GM23338 (cell line): Measurements from ENCODE around the gene MED20. TPM values are rescaled to one million over a fixed set of nuclear protein-coding genes. Genes with fewer than 3 reads are reported as not detected.

Experiments
- ATAC-seq: fragments of 200-7000 bp; cut with Tn5 transposase; 3 replicates; pipeline ENCODE4 v1.9.1; 2020
- DNase-seq: peaks from one replicate; pipeline ENCODE4 v3.0.0-alpha.2; 2015; ENCODE audit warnings: low spot score
- H2AFZ ChIP-seq: fragments of 200-600 bp; sonication (generic); 2 replicates; pipeline ENCODE4 v1.8.0; 2016; ENCODE audit warnings: antibody characterized with exemption, mild to moderate bottlenecking, moderate library complexity
- H3F3A ChIP-seq: fragments of 200-600 bp; sonication (generic); replicated peaks from 2 replicates; pipeline ENCODE4 v1.8.0; 2017; ENCODE audit warnings: antibody characterized with exemption, mixed run types, low read depth
- H3K27ac ChIP-seq: fragments of 200-600 bp; sonication (generic); 2 replicates; pipeline ENCODE4 v1.6.1; 2016; ENCODE audit warnings: low read depth
- H3K27me3 ChIP-seq: fragments of 200-600 bp; sonication (generic); 2 replicates; pipeline ENCODE4 v1.8.0; 2016; ENCODE audit warnings: mild to moderate bottlenecking, mixed run types, moderate library complexity; ENCODE audit not compliant: insufficient read depth
- H3K36me3 ChIP-seq: fragments of 200-600 bp; sonication (generic); 2 replicates; pipeline ENCODE4 v1.8.0; 2016; ENCODE audit warnings: mild to moderate bottlenecking; ENCODE audit not compliant: insufficient read depth
- H3K4me1 ChIP-seq: fragments of 200-600 bp; sonication (generic); 2 replicates; pipeline ENCODE4 v1.8.0; 2016; ENCODE audit warnings: mild to moderate bottlenecking, moderate library complexity; ENCODE audit not compliant: insufficient read depth
- H3K4me2 ChIP-seq: fragments of 200-600 bp; sonication (generic); 2 replicates; pipeline ENCODE4 v1.7.1; 2017; ENCODE audit warnings: mixed run types
- H3K4me3 ChIP-seq: fragments of 200-600 bp; sonication (generic); 2 replicates; pipeline ENCODE4 v1.6.1; 2016; ENCODE audit warnings: mixed run types
- H3K79me2 ChIP-seq: fragments of 200-600 bp; sonication (generic); replicated peaks from 2 replicates; pipeline ENCODE4 v1.8.0; 2017; ENCODE audit warnings: mild to moderate bottlenecking; ENCODE audit not compliant: insufficient read depth
- H3K9me2 ChIP-seq: fragments of 200-600 bp; sonication (generic); 2 replicates; pipeline ENCODE4 v1.8.0; 2017; ENCODE audit not compliant: insufficient read depth
- H4K20me1 ChIP-seq: fragments of 200-600 bp; sonication (generic); replicated peaks from 2 replicates; pipeline ENCODE4 v1.8.0; 2017; ENCODE audit warnings: mild to moderate bottlenecking; ENCODE audit not compliant: insufficient read depth
- H3K27ac Mint-ChIP-seq: 2 replicates; pipeline ENCODE4 v1.8.0; 2020; ENCODE audit warnings: inconsistent platforms, mild to moderate bottlenecking, moderate library complexity, mixed read lengths
- H3K27me3 Mint-ChIP-seq: 3 replicates; pipeline ENCODE4 v1.8.0; 2022; ENCODE audit warnings: low read depth, mild to moderate bottlenecking, moderate library complexity, mixed read lengths, inconsistent platforms; ENCODE audit not compliant: insufficient read depth, poor library complexity
- H3K36me3 Mint-ChIP-seq: 3 replicates; pipeline ENCODE4 v1.8.0; 2021; ENCODE audit warnings: low read depth, mild to moderate bottlenecking, inconsistent platforms, moderate library complexity, mixed read lengths
- H3K4me1 Mint-ChIP-seq: 3 replicates; pipeline ENCODE4 v1.8.0; 2020; ENCODE audit warnings: mild to moderate bottlenecking, inconsistent platforms, mixed read lengths
- H3K4me3 Mint-ChIP-seq: 3 replicates; pipeline ENCODE4 v1.8.0; 2021; ENCODE audit warnings: moderate library complexity, mild to moderate bottlenecking, inconsistent platforms, mixed read lengths
- H3K9me3 Mint-ChIP-seq: 3 replicates; pipeline ENCODE4 v1.8.0; 2020; ENCODE audit warnings: moderate library complexity, mild to moderate bottlenecking, inconsistent platforms, mixed read lengths
- CREB1 ChIP-seq: fragments of 250-450 bp; sonication (Bioruptor Pico); IDR thresholded peaks from 2 replicates; pipeline ENCODE4 v1.5.0; 2020; ENCODE audit warnings: low read depth, mild to moderate bottlenecking, moderate library complexity
- ETS1 ChIP-seq: IDR thresholded peaks from 2 replicates; pipeline ENCODE4 v1.6.1; 2016; ENCODE audit warnings: antibody characterized with exemption
- EZH2 ChIP-seq: fragments of 200-600 bp; sonication (generic); IDR thresholded peaks from one replicate; pipeline ENCODE4 v1.8.0; 2017; ENCODE audit warnings: antibody characterized with exemption, mild to moderate bottlenecking, low read depth; ENCODE audit not compliant: unreplicated experiment
- EZH2phosphoT487 ChIP-seq: fragments of 200-600 bp; sonication (generic); IDR thresholded peaks from one replicate; pipeline ENCODE4 v1.8.1; 2018; ENCODE audit warnings: antibody characterized with exemption; ENCODE audit not compliant: unreplicated experiment
- JUNB ChIP-seq: IDR thresholded peaks from one replicate; pipeline ENCODE4 v1.6.1; 2016; ENCODE audit warnings: antibody characterized with exemption; ENCODE audit not compliant: unreplicated experiment
- NANOG ChIP-seq: IDR thresholded peaks from 2 replicates; pipeline ENCODE4 v1.6.1; 2016; ENCODE audit warnings: antibody characterized with exemption, borderline replicate concordance
- POLR2AphosphoS5 ChIP-seq: IDR thresholded peaks from 2 replicates; pipeline ENCODE4 v1.6.1; 2016; ENCODE audit warnings: antibody characterized with exemption, low read depth
- REST ChIP-seq: IDR thresholded peaks from one replicate; pipeline ENCODE4 v1.6.1; 2018; ENCODE audit warnings: antibody characterized with exemption; ENCODE audit not compliant: unreplicated experiment
- STAT1 ChIP-seq: IDR thresholded peaks from one replicate; pipeline ENCODE4 v1.6.1; 2016; ENCODE audit warnings: antibody characterized with exemption; ENCODE audit not compliant: unreplicated experiment
- ZNF114 ChIP-seq: fragments of 250-450 bp; sonication (Bioruptor Pico); IDR thresholded peaks from 2 replicates; pipeline ENCODE4 v1.5.0; 2020; ENCODE audit warnings: mild to moderate bottlenecking, moderate library complexity
- ZNF331 ChIP-seq: fragments of 250-450 bp; sonication (Bioruptor Pico); IDR thresholded peaks from 2 replicates; pipeline ENCODE4 v1.5.0; 2020; ENCODE audit warnings: low read depth, mild to moderate bottlenecking, moderate library complexity
- polyA plus RNA-seq: library from polyadenylated mRNA; unstranded; fragments of >200 nt; fragmentation: Nextera tagmentation; extraction: Ambion mirVana; gene quantifications from 2 replicates; pipeline ENCODE4 v1.2.1, GENCODE V29; 2016
- total RNA-seq: library from RNA; depleted of rRNA; stranded (reverse); fragments of >200 nt; shearing (Covaris generic); gene quantifications from 2 replicates; pipeline ENCODE4 v1.2.3, GENCODE V29; 2014

The MED20 gene
- total and polyA plus RNA-seq, 2 experiments from 2014 or later, result 20.1 to 39.3 TPM

GRCh38 chr6:41935685-41936072 is 14.7 kb upstream of the MED20 start:
- no peak for TF ChIP-seq ETS1
- TF ChIP-seq POLR2AphosphoS5, result 0 out of 2 replicates have a peak, but pooled peaks have one; percentile 14
- peak overlapping the region; percentile 15; the same call in 1 of the 2 replicates for H3K27ac Mint-ChIP-seq
- H3K4me1 Mint-ChIP-seq, result peaks cover 34% of the 10 kb centered on the region
- no peak overlapping the region for H3K4me3 Mint-ChIP-seq
- ATAC-seq (peak; percentile 2), DNase-seq (peak; percentile 37)
- H3K27me3 Mint-ChIP-seq, result peaks cover 19% of the 10 kb centered on the region
- no peaks in the 10 kb centered on the region for H3K9me2 ChIP-seq
- no peak overlapping the region for H3K4me2 ChIP-seq
- H3K36me3 Mint-ChIP-seq, result peaks cover 52% of the 10 kb centered on the region
- H2AFZ ChIP-seq, result no peak overlapping the region
- H3K27ac ChIP-seq, result peak overlapping the region; percentile 84
- H3K4me1 ChIP-seq, result peaks cover 29% of the 10 kb centered on the region
- H4K20me1 ChIP-seq, result peaks cover 24% of the 10 kb centered on the region
- H3K4me3 ChIP-seq, result no peak overlapping the region
- H3K36me3 ChIP-seq, result peaks cover 32% of the 10 kb centered on the region
- no peaks in the 10 kb centered on the region for H3K27me3 ChIP-seq
- H3F3A ChIP-seq, result peaks cover 48% of the 10 kb centered on the region
- no peaks in the 10 kb centered on the region for H3K9me3 Mint-ChIP-seq
- H3K79me2 ChIP-seq, result 0 out of 2 replicates have a peak, but pooled peaks cover 6% of the 10 kb centered on the region

DNA sequence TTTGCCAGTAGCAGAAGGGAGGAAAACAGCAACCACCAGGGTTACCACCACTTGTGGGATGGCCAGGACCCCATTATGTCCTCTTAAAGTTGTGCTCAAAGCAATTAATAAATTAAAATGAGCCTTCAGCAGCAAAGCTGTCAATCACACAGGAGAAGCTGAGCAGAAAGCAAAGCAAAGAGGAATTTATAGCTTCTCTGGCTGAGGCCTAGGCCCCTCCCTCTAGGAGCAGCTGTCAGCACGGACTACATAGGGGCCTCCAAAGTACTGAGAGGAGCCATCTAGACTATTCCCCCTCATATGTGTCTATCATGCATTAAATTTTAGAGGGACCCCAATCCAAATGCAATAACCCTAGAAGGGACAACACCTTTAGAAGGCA is 14.2 kb upstream of the MED20 start:
- no peak overlapping the region for H3K4me2 ChIP-seq
- H4K20me1 ChIP-seq, result peaks cover 24% of the 10 kb centered on the region
- peaks cover 43% of the 10 kb centered on the region for H3F3A ChIP-seq
- no peak overlapping the region for H3K4me3 Mint-ChIP-seq
- no peaks in the 10 kb centered on the region for H3K27me3 ChIP-seq
- peaks cover 31% of the 10 kb centered on the region for H3K4me1 Mint-ChIP-seq
- peaks cover 28% of the 10 kb centered on the region for H3K4me1 ChIP-seq
- DNase-seq, result no peak
- H3K9me3 Mint-ChIP-seq, result no peaks in the 10 kb centered on the region
- peaks cover 37% of the 10 kb centered on the region for H3K36me3 ChIP-seq
- H3K9me2 ChIP-seq, result no peaks in the 10 kb centered on the region
- H3K27me3 Mint-ChIP-seq, result peaks cover 14% of the 10 kb centered on the region
- H3K79me2 ChIP-seq, result 0 out of 2 replicates have a peak, but pooled peaks cover 6% of the 10 kb centered on the region
- H3K27ac ChIP-seq, result peak overlapping the region; percentile 84
- no peak overlapping the region for H2AFZ ChIP-seq
- ATAC-seq, result no peak
- H3K27ac Mint-ChIP-seq, result no peak overlapping the region
- peaks cover 57% of the 10 kb centered on the region for H3K36me3 Mint-ChIP-seq
- no peak overlapping the region for H3K4me3 ChIP-seq
- TF ChIP-seq CREB1 (CRISPR knock-in tag) (no peak), JUNB (no peak), EZH2 (no peak), ZNF114 (CRISPR knock-in tag) (no peak), EZH2phosphoT487 (no peak), NANOG (no peak), ZNF331 (CRISPR knock-in tag) (no peak), ETS1 (no peak), STAT1 (no peak), REST (no peak)
